ENCODE measurements around the gene CRTC3. TPM values are rescaled to one million over a fixed set of nuclear protein-coding genes. Genes with fewer than 3 reads are reported as not detected.

CRTC3 gene
- total RNA-seq, 4 donors from 2014 or later = 19.8 to 33.1 (median 25.9) TPM

GRCh38 chr15:90594301-90594738 is 64.6 kb downstream of the CRTC3 start:
- Histone ChIP-seq H3K27ac (peak overlapping the region; percentile 34 to 73 (median 64)), H3K36me3 (no peaks in the 10 kb centered on the region), H3K27me3 (no peaks in the 10 kb centered on the region), H3K4me1 (peaks cover 0 to 29% (median 20%) of the 10 kb centered on the region in 4 donors), H3K9me3 (no peaks in the 10 kb centered on the region), H3K4me3 (peak overlapping the region in 1 of 4 donors; percentile 24)
- DNase-seq = peak; percentile 68 to 97 (median 95)
- TF ChIP-seq POLR2A (IDR thresholded peaks at IDR 0.05) = no peak
- TF ChIP-seq CTCF (IDR thresholded peaks at IDR 0.05) = no peak

- no peaks in the 10 kb centered on the region for H3K9me3 ChIP-seq
- H3K27me3 ChIP-seq = no peaks in the 10 kb centered on the region
- H3K36me3 ChIP-seq = peaks cover 0 to 3% (median 0%) of the 10 kb centered on the region in 3 donors
- TF ChIP-seq POLR2A (IDR thresholded peaks at IDR 0.05) (no peak), CTCF (IDR thresholded peaks at IDR 0.05) (no peak)
- no peak overlapping the region for H3K4me3 ChIP-seq
- peaks cover 0 to 29% (median 20%) of the 10 kb centered on the region in 4 donors for H3K4me1 ChIP-seq
- H3K27ac ChIP-seq = peak overlapping the region in 1 of 4 donors; percentile 74
- no peak for DNase-seq
Observed at GRCh38 chr15:90595763-90596155, 66.0 kb downstream of the CRTC3 start.

DNA sequence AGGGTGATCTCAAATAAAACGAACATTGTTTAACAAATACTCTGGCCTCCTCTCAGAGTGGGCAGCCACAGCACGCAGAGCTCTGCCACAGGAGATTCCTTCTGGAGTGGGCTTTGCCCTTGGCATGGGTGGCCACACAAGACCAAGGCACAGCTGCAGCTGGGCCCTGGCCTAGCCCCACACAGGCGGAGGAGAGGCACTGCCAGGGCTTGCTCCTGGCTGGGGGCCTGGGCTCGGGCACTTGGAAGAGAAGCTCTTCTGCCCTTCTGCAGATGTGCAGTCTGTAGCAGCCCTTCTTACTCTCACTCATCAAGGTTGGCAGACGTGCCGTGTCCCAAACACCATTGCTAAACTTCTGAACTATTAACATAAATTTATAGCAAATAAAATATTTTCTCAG is 67.2 kb downstream of the CRTC3 start:
- Histone ChIP-seq H3K4me3 (no peak overlapping the region), H3K36me3 (peaks cover 0 to 6% (median 0%) of the 10 kb centered on the region in 3 donors), H3K9me3 (no peaks in the 10 kb centered on the region), H3K27ac (peak overlapping the region in 1 of 4 donors; percentile 74), H3K4me1 (peaks cover 0 to 29% (median 20%) of the 10 kb centered on the region in 4 donors), H3K27me3 (no peaks in the 10 kb centered on the region)
- DNase-seq = no peak
- no peak for TF ChIP-seq POLR2A (IDR thresholded peaks at IDR 0.05)
- no peak for TF ChIP-seq CTCF (IDR thresholded peaks at IDR 0.05)

DNA sequence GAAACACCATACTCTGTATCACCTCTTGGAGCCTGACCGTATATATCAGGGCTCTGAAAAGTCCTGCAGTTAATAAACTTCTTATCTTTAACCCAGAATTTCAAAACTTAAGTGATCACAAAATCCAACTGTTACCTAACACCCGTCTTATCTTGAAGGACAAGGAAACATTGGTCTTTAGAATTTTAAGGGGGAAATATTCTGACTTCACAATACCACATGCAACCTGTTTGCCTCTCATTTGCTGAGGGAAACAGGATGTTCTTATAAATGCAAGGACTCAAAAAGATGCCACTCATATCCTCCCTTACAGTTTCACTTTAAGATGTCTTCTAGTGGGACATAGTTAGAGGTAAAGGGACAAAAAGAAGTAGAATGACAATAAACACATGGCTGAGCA is 67.9 kb downstream of the CRTC3 start:
- DNase-seq = no peak
- no peak overlapping the region for H3K4me3 ChIP-seq
- H3K4me1 ChIP-seq = peaks cover 0 to 29% (median 20%) of the 10 kb centered on the region in 4 donors
- peak overlapping the region; percentile 5 to 74 (median 31) for H3K27ac ChIP-seq
- no peaks in the 10 kb centered on the region for H3K9me3 ChIP-seq
- peaks cover 0 to 6% (median 0%) of the 10 kb centered on the region in 3 donors for H3K36me3 ChIP-seq
- TF ChIP-seq POLR2A (IDR thresholded peaks at IDR 0.05) (no peak), CTCF (IDR thresholded peaks at IDR 0.05) (no peak)
- no peaks in the 10 kb centered on the region for H3K27me3 ChIP-seq

DNA sequence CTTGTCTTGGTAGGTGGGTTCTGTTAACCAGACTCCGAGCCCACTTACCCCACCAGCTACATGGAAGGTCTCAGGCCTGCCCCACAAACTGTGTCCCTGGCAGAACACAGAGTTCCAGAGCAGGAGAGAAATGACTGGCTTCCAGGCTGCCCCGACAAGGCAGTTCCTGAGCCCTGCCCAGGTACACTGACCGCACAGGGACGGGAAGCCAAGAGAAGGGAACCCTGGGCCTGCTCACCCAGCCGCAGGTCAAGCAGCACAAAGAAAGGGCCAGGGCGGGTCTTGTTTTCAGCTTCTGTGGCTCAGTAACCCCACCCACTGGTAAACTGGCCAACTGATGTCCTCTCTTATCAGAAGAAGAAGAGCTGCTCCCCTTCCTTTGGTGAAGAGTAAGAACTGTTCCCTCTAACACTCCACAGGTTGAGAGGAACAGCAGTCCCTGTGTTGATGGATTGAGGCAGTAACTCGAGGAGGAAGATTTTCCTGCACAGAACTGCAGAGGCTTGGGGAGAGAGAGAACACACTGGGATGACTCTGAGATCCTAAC is 68.4 kb downstream of the CRTC3 start:
- DNase-seq = peak; percentile 54 to 84 (median 67)
- Histone ChIP-seq H3K36me3 (peaks cover 0 to 6% (median 0%) of the 10 kb centered on the region in 3 donors), H3K27ac (peak overlapping the region; percentile 5 to 74 (median 31)), H3K27me3 (no peaks in the 10 kb centered on the region), H3K4me1 (peaks cover 0 to 29% (median 20%) of the 10 kb centered on the region in 4 donors), H3K4me3 (no peak overlapping the region), H3K9me3 (no peaks in the 10 kb centered on the region)
- TF ChIP-seq POLR2A (IDR thresholded peaks at IDR 0.05) (no peak), CTCF (IDR thresholded peaks at IDR 0.05) (peak in 2 of 6 experiments; percentile 15 to 35)

Measured in Peyer's patch (tissue), 4 donors.